NCI-H2227 (cell line): Measurements from ENCODE around the gene NAA35.

ENCODE experiments used
- DNase-seq: peaks from one replicate; lab custom pipeline; 2025; ENCODE audit not compliant: unreplicated experiment; lab: John Stamatoyannopoulos, UW

The NAA35 gene

DNA sequence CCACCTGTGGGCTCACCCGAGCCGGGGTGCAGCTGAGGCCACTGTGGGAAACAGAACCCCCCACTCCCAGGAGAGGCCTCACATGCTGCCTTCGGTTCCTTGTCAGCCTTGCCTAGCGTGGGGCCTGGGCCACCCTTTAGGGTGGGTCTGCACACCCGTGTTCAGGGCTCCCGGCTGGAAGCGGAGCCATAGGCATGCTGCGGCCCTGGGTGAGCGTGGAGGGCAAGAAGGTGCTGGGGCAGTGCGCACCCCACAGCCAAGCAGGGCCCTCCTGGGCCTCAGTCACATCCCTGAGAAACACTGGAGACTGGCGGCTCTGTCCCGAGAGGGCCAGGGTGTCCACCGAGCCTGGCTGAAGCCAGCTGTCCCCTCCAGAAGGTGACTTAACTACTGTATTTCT lies 116.5 kb downstream of the NAA35 start:
- DNase-seq, result no peak

DNA sequence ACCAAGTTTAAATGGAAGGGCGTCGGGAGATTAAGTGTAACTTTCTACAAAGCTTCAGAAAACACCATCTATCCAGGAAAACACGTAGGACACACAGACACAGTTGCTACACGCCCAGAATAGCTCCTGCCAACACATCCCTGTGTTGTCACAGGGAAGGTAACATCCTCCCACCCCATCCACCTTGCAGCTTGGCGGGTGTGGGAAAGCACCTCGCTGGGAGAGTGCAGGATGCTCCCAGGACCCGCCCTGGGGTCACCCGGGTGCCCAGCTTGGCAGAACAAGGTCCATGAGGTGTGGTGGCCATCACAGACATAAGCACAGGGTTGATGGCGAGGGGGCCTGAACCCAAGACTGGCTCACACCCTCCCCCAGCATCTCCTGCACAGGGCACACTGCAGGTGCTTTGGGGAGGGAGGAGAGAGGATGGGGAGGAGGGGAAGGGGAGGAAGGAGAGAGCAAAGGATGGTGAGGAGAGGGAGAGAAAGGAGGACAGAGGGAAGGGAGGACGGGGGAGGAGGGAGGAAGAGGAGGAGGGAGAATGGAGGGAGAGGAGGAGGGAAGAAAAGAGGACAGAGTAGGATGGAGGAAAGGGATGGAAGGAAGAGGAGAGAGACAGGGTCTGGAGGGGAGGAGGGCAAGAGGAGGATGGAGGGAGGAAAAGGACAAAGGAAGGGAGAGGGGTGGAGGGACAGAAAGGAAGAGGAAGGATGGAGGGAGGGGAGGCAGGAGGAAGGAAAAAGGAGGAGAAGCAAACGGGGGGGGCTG lies 121.2 kb downstream of the NAA35 start:
- no peak for DNase-seq

DNA sequence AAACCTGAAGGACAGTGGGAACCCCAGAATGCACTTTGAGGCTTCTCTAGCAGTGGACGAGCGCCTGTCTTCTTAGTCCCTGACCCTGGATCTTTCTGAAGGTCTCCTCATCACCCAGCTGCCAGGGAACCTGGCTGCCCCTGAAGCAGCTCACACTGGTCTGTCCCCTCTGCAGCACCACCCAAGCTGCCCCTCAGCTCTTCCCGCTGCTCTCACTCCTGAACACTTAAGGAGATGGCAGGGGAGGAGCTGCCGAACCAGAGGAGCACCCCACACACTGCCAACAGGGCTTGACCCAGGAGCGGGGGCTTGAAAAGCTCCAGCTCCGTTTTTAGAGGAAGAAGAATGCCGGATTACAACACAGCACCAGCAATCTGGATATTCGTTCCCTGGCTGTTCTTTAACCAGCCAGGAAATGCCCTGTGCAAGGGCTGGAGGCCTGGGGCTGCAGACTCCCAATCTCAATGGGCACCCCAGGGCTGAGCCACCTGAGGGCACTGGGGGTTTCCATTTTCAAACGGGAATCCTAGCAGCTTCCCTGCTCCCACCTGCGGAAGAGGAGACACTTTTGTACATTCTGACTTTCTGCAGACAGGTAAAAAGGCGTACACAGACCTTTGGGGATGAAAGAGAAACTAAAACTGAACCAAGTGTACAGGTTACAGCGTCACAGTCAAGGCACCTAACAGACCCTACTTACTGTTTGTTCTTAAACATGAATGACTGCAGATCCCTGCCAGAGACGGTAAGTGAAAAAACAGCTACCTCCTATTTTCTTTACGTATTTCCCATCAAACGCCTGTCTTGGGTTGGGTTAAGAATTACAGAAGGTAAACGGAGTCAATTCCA lies 122.1 kb downstream of the NAA35 start:
- DNase-seq, result no peak

DNA sequence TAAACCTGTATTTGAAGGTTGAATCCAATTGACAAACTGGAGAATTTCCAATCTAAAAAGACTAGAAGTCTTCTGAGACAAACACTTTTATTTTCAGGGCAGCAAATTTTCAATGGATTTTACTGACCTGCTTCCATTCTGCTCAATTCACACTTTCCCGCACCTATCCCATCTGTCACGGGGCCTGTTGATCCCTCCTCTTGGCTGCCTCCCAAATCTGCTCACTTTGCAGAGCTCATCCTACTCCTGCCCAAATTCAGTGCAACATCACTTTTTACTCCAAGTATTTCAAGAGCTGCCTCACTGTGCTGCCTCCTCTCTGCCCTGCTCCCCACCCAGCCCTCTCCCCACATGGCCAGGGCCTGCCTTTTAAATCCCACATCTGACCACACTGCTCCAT lies 123.3 kb downstream of the NAA35 start:
- DNase-seq, result no peak

DNA sequence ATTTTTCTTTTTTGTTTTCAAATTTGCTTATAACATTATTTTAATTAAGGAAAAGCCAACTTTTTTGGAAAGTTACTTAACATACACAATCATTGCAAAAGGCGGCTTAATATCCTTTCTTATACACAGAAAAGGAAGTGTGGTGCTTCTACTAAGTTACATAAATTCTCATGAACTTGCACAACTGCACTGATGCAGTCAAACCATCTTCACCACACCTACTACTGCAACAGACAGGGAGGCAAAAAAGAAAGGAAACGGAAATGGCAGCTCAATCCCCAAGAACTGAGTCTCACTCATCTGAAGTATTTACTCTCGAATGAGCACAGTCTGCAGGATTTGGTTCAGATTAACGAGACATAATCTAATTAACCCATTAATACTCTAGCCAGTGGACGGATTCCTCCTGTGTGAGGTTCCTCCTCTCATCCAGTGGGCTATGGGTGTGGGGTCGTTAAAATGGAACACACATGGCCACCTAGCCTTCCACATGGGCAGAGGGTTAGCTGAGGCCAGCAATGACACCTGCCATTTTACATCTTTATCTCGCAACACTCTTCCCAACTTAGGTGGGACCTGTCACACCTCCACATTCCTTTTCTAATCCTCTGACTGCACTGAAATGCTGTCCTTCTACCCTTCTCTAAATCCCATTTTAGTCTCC lies 128.4 kb downstream of the NAA35 start:
- DNase-seq, result no peak
